GM21717 (cell line): ENCODE results near the gene DEFB124.
A peak's percentile ranks its signal among the peaks of the same experiment; 100 is the strongest.
"Not testable (repeated sequence)": the region's sequence is repeated elsewhere in the genome, so short reads cannot be mapped to it uniquely, and the experiment has no call there.

Source experiments
- ATAC-seq: cut with Tn5 transposase; IDR thresholded peaks from one replicate; pipeline ENCODE4 v1.9.1; 2021; ENCODE audit warnings: mild to moderate bottlenecking, moderate library complexity; ENCODE audit not compliant: unreplicated experiment

Gene DEFB124

GRCh38 chr20:31489152-31489551 is 14.2 kb upstream of the DEFB124 start:
- no peak for ATAC-seq

GRCh38 chr20:31488115-31488514 is 13.2 kb upstream of the DEFB124 start:
- no peak for ATAC-seq

- no peak for ATAC-seq
Observed at GRCh38 chr20:31485450-31486339, 10.8 kb upstream of the DEFB124 start.

GRCh38 chr20:31484001-31484400 is 9.1 kb upstream of the DEFB124 start:
- ATAC-seq, result no peak

GRCh38 chr20:31476643-31477215 is 1.8 kb upstream of the DEFB124 start:
- no peak for ATAC-seq

DNA sequence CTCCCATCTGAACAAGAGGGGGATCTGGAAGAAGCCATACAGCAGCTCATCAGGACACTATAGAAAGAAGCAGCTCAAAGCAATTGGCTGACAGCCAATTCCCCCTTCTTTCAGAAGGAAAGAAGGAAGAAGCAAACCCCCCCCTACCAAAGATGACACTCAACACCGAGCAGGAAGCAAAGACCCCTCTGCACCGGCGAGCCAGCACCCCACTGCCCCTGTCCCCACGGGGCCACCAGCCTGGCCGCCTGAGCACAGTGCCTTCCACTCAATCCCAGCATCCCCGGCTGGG is 1.3 kb upstream of the DEFB124 start:
- no peak for ATAC-seq

- no peak for ATAC-seq
Observed at GRCh38 chr20:31475472-31476293, 756 bp upstream of the DEFB124 start.

GRCh38 chr20:31474097-31474436 is 860 bp downstream of the DEFB124 start:
- peak; percentile 86 for ATAC-seq

GRCh38 chr20:31473331-31474096 is 1.4 kb downstream of the DEFB124 start:
- ATAC-seq, result peak; percentile 18

DNA sequence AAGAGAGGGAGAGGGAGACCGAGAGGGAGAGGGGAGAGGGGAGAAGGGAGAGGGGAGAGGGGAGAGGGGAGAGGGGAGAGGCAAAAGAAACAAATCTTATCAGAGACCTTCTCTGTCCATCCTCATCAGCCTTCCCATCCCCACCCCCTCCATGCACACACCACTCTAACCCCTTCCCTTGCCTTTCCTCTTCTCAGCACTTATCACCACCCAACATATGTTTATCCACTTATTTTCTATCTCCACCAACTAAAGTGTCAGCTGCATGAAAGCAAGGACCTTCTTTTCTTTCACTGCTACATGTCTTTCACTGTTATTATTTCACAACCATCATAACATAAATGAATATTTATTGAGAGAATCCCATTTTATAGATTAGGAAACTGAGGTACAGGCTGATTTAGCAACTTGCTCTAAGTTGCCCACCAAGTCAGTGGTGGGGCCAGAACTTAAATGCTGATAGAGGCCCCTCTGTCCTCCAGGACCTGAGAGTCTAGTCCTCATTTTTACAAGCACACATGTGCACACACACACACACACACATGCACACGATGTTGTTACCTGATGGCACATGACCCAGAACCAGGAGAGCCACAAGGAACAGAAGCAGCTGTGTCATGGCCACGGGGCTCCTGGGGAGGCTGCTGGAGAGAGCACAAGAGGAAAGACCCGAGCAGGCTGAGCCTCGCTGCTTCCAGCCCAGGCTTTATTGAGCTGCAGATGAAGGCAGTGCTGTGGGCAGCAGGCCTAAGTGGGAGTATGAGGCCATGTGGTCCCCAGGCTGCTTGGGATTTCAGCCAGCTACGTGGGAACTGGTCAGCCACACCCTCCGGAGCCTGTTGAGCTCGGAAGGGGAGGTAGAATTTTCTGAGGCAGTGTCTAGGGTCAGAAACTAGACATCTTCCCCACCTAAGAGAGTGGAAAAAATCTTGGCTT is 2.3 kb downstream of the DEFB124 start:
- ATAC-seq, result no peak

DNA sequence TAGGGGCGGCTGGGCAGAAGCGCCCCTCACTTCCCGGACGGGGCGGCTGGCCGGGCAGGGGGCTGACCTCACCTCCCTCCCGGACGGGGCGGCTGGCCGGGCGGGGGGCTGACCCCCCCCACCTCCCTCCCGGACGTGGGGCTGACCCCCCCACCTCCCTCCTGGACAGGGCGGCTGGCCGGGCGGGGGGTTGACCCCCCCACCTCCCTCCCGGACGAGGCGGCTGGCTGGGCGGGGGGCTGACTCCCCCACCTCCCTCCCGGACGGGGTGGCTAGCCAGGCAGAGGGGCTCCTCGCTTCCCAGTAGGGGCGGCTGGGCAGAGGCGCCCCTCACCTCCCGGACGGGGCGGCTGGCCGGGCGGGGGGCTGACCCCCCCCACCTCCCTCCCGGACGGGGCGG is 4.0 kb downstream of the DEFB124 start:
- ATAC-seq, result not testable (repeated sequence)

GRCh38 chr20:31454361-31454760 is 20.6 kb downstream of the DEFB124 start:
- no peak for ATAC-seq

- no peak for ATAC-seq
Observed at GRCh38 chr20:31452575-31452974, 22.4 kb downstream of the DEFB124 start.

GRCh38 chr20:31449511-31450414 is 25.2 kb downstream of the DEFB124 start:
- ATAC-seq, result no peak

DNA sequence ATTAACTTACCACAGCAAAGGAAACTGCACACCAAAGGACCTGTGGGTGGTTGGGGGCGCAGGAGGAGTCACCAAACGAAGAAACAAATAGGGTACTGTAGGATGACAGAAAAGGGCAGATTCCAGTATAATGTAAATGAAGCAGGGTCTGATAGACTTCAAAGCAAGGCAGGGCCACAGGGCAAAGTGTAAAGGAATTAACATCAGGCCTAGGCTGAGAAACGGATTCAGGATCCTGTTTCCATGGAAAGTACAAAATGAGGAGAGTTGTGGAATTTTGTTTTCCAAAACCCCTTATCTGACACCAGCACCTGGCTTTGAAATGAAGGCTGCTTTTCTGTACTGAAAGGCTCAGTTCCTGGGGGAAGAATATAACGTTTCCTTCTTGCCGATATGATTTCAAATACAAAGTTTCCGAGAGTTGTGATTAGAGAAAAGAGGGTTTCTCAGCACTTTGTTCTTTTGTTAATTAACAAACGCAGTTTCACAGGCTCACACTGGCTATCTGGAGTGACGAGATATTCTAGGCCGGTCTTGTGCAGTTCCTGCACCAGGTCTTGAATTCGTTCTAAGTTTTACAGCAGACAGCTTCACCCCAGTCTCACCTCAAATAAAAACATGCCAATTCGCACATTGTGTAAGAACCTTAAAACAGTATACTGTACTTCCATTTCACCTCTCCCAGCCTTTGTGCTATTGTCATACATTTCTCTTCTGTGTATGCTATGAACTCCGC is 28.7 kb downstream of the DEFB124 start:
- no peak for ATAC-seq

DNA sequence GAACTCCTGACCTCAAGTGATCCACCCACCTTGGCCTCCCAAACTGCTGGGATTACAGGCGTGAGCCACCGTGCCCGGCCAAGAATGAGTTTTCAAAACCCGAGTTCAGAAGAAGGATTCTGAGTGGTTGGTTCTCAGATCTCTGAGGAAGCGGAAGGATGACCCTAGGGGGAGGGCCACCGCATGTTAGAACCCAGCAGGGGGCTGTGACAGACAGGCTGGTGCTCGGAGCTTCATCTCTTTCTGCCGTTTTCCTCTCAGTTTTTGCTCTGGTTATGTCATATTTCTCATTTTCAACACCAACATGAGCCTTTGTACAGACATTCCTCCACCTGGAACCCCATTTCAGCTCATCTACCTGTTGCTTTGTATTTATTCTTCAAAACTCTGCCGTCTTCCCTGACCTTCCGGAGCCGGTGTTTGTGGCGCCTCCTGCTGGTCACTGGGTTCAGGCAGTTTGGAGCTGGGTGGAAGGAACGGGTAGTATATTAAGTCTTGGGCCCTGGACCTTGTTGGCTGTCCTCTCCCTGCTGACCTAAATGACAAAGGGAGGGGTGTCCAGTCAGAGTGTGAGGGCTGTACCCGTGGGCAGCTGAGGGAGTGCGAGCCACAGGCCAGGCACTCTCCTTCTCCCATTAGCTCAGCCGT is 34.8 kb downstream of the DEFB124 start, which contains the start of gene DEFB123:
Gene DEFB123 (plus strand): TSS at position 621 of the 648 bp plus-strand sequence. CDS start 67 bp downstream, outside the sequence.
- no peak for ATAC-seq

- ATAC-seq, result no peak
Observed at GRCh38 chr20:31430568-31431115, 44.3 kb downstream of the DEFB124 start.
